HEK293 (cell line): ENCODE results near the gene ABCA2.
A peak's percentile ranks its signal among the peaks of the same experiment; 100 is the strongest.

Experiments
- CTCF ChIA-PET: fragments of 350-600 bp; formaldehyde crosslinking; extraction: SDS; loops from one replicate; lab custom pipeline; 2021; ENCODE audit warnings: antibody characterized with exemption; lab: Yijun Ruan, JAX
- POLR2A ChIA-PET: fragments of 300-600 bp; formaldehyde crosslinking; extraction: SDS; loops from one replicate; lab custom pipeline; 2020; ENCODE audit warnings: antibody characterized with exemption, inconsistent platforms; lab: Yijun Ruan, JAX
- H3K27ac ChIP-seq: fragments of 200-500 bp; sonication (Bioruptor generic); 2 replicates; pipeline ENCODE4 v1.5.1; 2014; ENCODE audit warnings: low read depth, low read length, control low read depth, inconsistent platforms; ENCODE audit errors: extremely low read depth
- H3K36me3 ChIP-seq, 2 experiments: fragments of 200-500 bp in 1 of 2; sonication (Bioruptor generic) in 1 of 2; 1 replicate in 1 of 2; 2 replicates in 1 of 2; pipeline ENCODE4 v1.5.1; 2014 to 2017; ENCODE audit warnings: inconsistent platforms in 2 of 2, low read length in 2 of 2; ENCODE audit not compliant: control insufficient read depth in 2 of 2, insufficient read depth in 1 of 2
- H3K4me1 ChIP-seq: fragments of 200-500 bp; sonication (Bioruptor generic); 2 replicates; pipeline ENCODE4 v1.5.1; 2014; ENCODE audit warnings: mild to moderate bottlenecking, low read length, inconsistent platforms; ENCODE audit not compliant: control insufficient read depth, insufficient read depth
- H3K4me3 ChIP-seq: 2 replicates; pipeline ENCODE4 v1.5.1; 2011; ENCODE audit warnings: low read depth, mild to moderate bottlenecking, control low read depth, low read length, moderate library complexity
- H3K9me3 ChIP-seq: fragments of 200-500 bp; sonication (Bioruptor generic); 2 replicates; pipeline ENCODE4 v1.5.1; 2014; ENCODE audit warnings: low read depth, low read length, inconsistent platforms; ENCODE audit not compliant: control insufficient read depth, insufficient read depth
- BCL11B ChIP-seq: fragments of 450-650 bp; formaldehyde crosslinking; IDR thresholded peaks from 2 replicates; pipeline ENCODE4 v1.5.1; 2016; ENCODE audit warnings: low read depth, missing biosample characterization, missing genetic modification characterization
- GFI1B ChIP-seq: fragments of 450-650 bp; formaldehyde crosslinking; IDR thresholded peaks from 2 replicates; pipeline ENCODE4 v1.5.1; 2016; ENCODE audit warnings: missing biosample characterization, missing genetic modification characterization
- KLF1 ChIP-seq: fragments of 450-650 bp; formaldehyde crosslinking; IDR thresholded peaks from 2 replicates; pipeline ENCODE4 v1.5.1; 2016; ENCODE audit warnings: missing biosample characterization, missing genetic modification characterization
- KLF17 ChIP-seq: fragments of 450-650 bp; formaldehyde crosslinking; IDR thresholded peaks from 2 replicates; pipeline ENCODE4 v1.5.1; 2016; ENCODE audit warnings: missing biosample characterization, missing genetic modification characterization
- PATZ1 ChIP-seq: fragments of 450-650 bp; formaldehyde crosslinking; IDR thresholded peaks from 2 replicates; pipeline ENCODE4 v1.5.1; 2016; ENCODE audit warnings: missing biosample characterization, missing genetic modification characterization
- PRDM1 ChIP-seq: fragments of 450-650 bp; formaldehyde crosslinking; IDR thresholded peaks from 2 replicates; pipeline ENCODE4; 2016; ENCODE audit warnings: missing biosample characterization, missing genetic modification characterization
- WT1 ChIP-seq: fragments of 450-650 bp; formaldehyde crosslinking; IDR thresholded peaks from 2 replicates; pipeline ENCODE4 v1.5.1; 2016; ENCODE audit warnings: missing biosample characterization, missing genetic modification characterization
- ZBTB6 ChIP-seq: fragments of 450-650 bp; formaldehyde crosslinking; IDR thresholded peaks from 2 replicates; pipeline ENCODE4 v1.5.1; 2017; ENCODE audit warnings: missing biosample characterization, missing genetic modification characterization
- ZNF10 ChIP-seq: fragments of 450-650 bp; formaldehyde crosslinking; IDR thresholded peaks from 2 replicates; pipeline ENCODE4 v1.5.1; 2017; ENCODE audit warnings: missing biosample characterization, missing genetic modification characterization
- ZNF155 ChIP-seq: fragments of 450-650 bp; formaldehyde crosslinking; IDR thresholded peaks from 2 replicates; pipeline ENCODE4 v1.5.1; 2016; ENCODE audit warnings: missing biosample characterization, missing genetic modification characterization
- ZNF174 ChIP-seq: fragments of 450-650 bp; formaldehyde crosslinking; IDR thresholded peaks from 2 replicates; pipeline ENCODE4 v1.5.0; 2017; ENCODE audit warnings: missing biosample characterization, mild to moderate bottlenecking, missing genetic modification characterization
- ZNF23 ChIP-seq: fragments of 450-650 bp; formaldehyde crosslinking; IDR thresholded peaks from 2 replicates; pipeline ENCODE4 v1.5.1; 2016; ENCODE audit warnings: missing biosample characterization, missing genetic modification characterization, borderline replicate concordance
- ZNF24 ChIP-seq: fragments of 450-650 bp; formaldehyde crosslinking; IDR thresholded peaks from 2 replicates; pipeline ENCODE4 v1.5.1; 2016; ENCODE audit warnings: missing biosample characterization, missing genetic modification characterization
- ZNF350 ChIP-seq: fragments of 450-650 bp; formaldehyde crosslinking; IDR thresholded peaks from 2 replicates; pipeline ENCODE4 v1.5.0; 2017; ENCODE audit warnings: missing biosample characterization, mild to moderate bottlenecking, missing genetic modification characterization
- ZNF394 ChIP-seq: fragments of 450-650 bp; formaldehyde crosslinking; IDR thresholded peaks from 2 replicates; pipeline ENCODE4 v1.5.1; 2016; ENCODE audit warnings: missing biosample characterization, missing genetic modification characterization, mild to moderate bottlenecking, moderate library complexity, borderline replicate concordance
- ZNF398 ChIP-seq: fragments of 450-650 bp; formaldehyde crosslinking; IDR thresholded peaks from 2 replicates; pipeline ENCODE4 v1.5.1; 2017; ENCODE audit warnings: missing biosample characterization, missing genetic modification characterization
- ZNF433 ChIP-seq: fragments of 450-650 bp; formaldehyde crosslinking; IDR thresholded peaks from 2 replicates; pipeline ENCODE4 v1.5.1; 2016; ENCODE audit warnings: missing biosample characterization, missing genetic modification characterization, low read depth
- ZNF501 ChIP-seq: fragments of 450-650 bp; formaldehyde crosslinking; IDR thresholded peaks from 2 replicates; pipeline ENCODE4 v1.5.1; 2016; ENCODE audit warnings: missing biosample characterization, missing genetic modification characterization
- ZNF558 ChIP-seq: fragments of 450-650 bp; formaldehyde crosslinking; IDR thresholded peaks from 2 replicates; pipeline ENCODE4 v1.5.1; 2016; ENCODE audit warnings: missing biosample characterization, missing genetic modification characterization
- ZNF585B ChIP-seq: fragments of 450-650 bp; formaldehyde crosslinking; IDR thresholded peaks from 2 replicates; pipeline ENCODE4 v1.5.1; 2016; ENCODE audit warnings: missing biosample characterization, missing genetic modification characterization
- ZNF621 ChIP-seq: fragments of 450-650 bp; formaldehyde crosslinking; IDR thresholded peaks from 2 replicates; pipeline ENCODE4 v1.5.1; 2017; ENCODE audit warnings: missing biosample characterization, missing genetic modification characterization
- ZNF677 ChIP-seq: fragments of 450-650 bp; IDR thresholded peaks from 2 replicates; pipeline ENCODE4 v1.5.0; 2018; ENCODE audit warnings: missing biosample characterization, mild to moderate bottlenecking, missing genetic modification characterization, moderate library complexity
- ZNF830 ChIP-seq: fragments of 450-650 bp; IDR thresholded peaks from 2 replicates; pipeline ENCODE4 v1.5.0; 2018; ENCODE audit warnings: missing biosample characterization, missing genetic modification characterization, low read depth, mild to moderate bottlenecking, moderate library complexity
- ZSCAN5A ChIP-seq: fragments of 450-650 bp; formaldehyde crosslinking; IDR thresholded peaks from 2 replicates; pipeline ENCODE4 v1.5.1; 2016; ENCODE audit warnings: missing biosample characterization, missing genetic modification characterization

The ABCA2 gene

GRCh38 chr9:137076636-137077009 is 48.6 kb upstream of the ABCA2 start:
- no peaks in the 10 kb centered on the region; the same call in 1 of the 2 replicates for H3K4me1 ChIP-seq
- H3K4me3 ChIP-seq = no peak overlapping the region
- no peak overlapping the region for H3K27ac ChIP-seq
- no peak for TF ChIP-seq PATZ1 (tag by site-specific recombination)
- TF ChIP-seq ZNF10 (tag by site-specific recombination) = no peak
- TF ChIP-seq ZSCAN5A (tag by site-specific recombination) = no peak
- no peak for TF ChIP-seq ZNF24 (tag by site-specific recombination)
- TF ChIP-seq ZNF501 (tag by site-specific recombination) = no peak
- no peak for TF ChIP-seq ZNF830
- no peak for TF ChIP-seq GFI1B (tag by site-specific recombination)
- TF ChIP-seq ZNF350 (tag by site-specific recombination) = no peak
- no peak for TF ChIP-seq ZNF585B (tag by site-specific recombination)
- TF ChIP-seq ZNF433 (tag by site-specific recombination) = no peak
- TF ChIP-seq ZNF558 (tag by site-specific recombination) = no peak
- no peak for TF ChIP-seq ZNF677 (tag by site-specific recombination)
- no peak for TF ChIP-seq KLF17 (tag by site-specific recombination)
- H3K9me3 ChIP-seq = no peaks in the 10 kb centered on the region
- peaks cover 0 to 29% of the 10 kb centered on the region in 2 experiments; a peak in 1 of 3 replicates for H3K36me3 ChIP-seq
- ChIA-PET CTCF (interaction anchor here (0.7 to 2.6 kb wide), 5 partner anchors 9 to 76 kb away, joined by 3 to 16 read pairs (median 9); partner anchors contain the start of gene MAN1B1), POLR2A (interaction anchor here (1.0 to 2.3 kb wide), 3 partner anchors 10 to 164 kb away, joined by 3 to 21 read pairs (median 6); partner anchors contain the start of genes MAN1B1 and TUBB4B)

GRCh38 chr9:137075275-137075775 is 47.3 kb upstream of the ABCA2 start:
- POLR2A ChIA-PET = interaction anchor here (0.9 kb wide), 1 partner anchor 11 kb away, joined by 3 read pairs; the partner anchor contains the start of gene MAN1B1
- CTCF ChIA-PET = interaction anchor here (0.6 to 2.6 kb wide), 6 partner anchors 8 to 49 kb away, joined by 3 to 16 read pairs (median 4); no protein-coding TSS in a partner anchor
- TF ChIP-seq ZNF23 (tag by site-specific recombination) (no peak), ZNF394 (tag by site-specific recombination) (peak; percentile 50; the same call in 1 of the 2 replicates), BCL11B (tag by site-specific recombination) (no peak), ZNF398 (tag by site-specific recombination) (peak; percentile 74), WT1 (tag by site-specific recombination) (no peak), ZBTB6 (tag by site-specific recombination) (no peak), ZNF174 (no peak), KLF1 (peak; percentile 58), ZNF155 (tag by site-specific recombination) (no peak), ZNF621 (no peak), PATZ1 (tag by site-specific recombination) (no peak), PRDM1 (tag by site-specific recombination) (0 out of 2 replicates have a peak, but pooled peaks have one; percentile 16)
- Histone ChIP-seq H3K9me3 (no peaks in the 10 kb centered on the region), H3K27ac (no peak overlapping the region), H3K4me1 (peaks cover 3% of the 10 kb centered on the region), H3K4me3 (no peak overlapping the region), H3K36me3 (peaks cover 0 to 20% of the 10 kb centered on the region in 2 experiments; a peak in 1 of 3 replicates)
